GM06990 (cell line): ENCODE data around the gene FLRT3.

Source experiments
- DNase-seq: peaks from one replicate; pipeline ENCODE4 v3.0.0-alpha.2; 2011; ENCODE audit not compliant: insufficient read length; ENCODE audit errors: extremely low read depth
- H3K27me3 ChIP-seq: replicated peaks from 2 replicates; pipeline ENCODE4 v1.6.0; 2011; ENCODE audit warnings: low read length; ENCODE audit not compliant: control insufficient read depth, insufficient read depth
- H3K36me3 ChIP-seq: 2 replicates; pipeline ENCODE4 v1.5.1; 2011; ENCODE audit warnings: low read length; ENCODE audit not compliant: control insufficient read depth, insufficient read depth
- H3K4me3 ChIP-seq: replicated peaks from 2 replicates; pipeline ENCODE4 v1.5.1; 2011; ENCODE audit warnings: low read depth, mild to moderate bottlenecking, control low read depth, low read length
- TF ChIP-seq, protein P1 (sequence below): IDR thresholded peaks from 2 replicates; pipeline ENCODE4 v1.5.1; 2011; ENCODE audit warnings: low read length, control low read depth, mild to moderate bottlenecking, inconsistent platforms; ENCODE audit not compliant: insufficient read depth, poor library complexity, severe bottlenecking

Gene FLRT3

GRCh38 chr20:14288341-14289330 lies 48.8 kb downstream of the FLRT3 start:
- H3K36me3 ChIP-seq = no peaks in the 10 kb centered on the region
- H3K27me3 ChIP-seq = no peaks in the 10 kb centered on the region
- no peak overlapping the region for H3K4me3 ChIP-seq
- TF ChIP-seq, protein P1, sequence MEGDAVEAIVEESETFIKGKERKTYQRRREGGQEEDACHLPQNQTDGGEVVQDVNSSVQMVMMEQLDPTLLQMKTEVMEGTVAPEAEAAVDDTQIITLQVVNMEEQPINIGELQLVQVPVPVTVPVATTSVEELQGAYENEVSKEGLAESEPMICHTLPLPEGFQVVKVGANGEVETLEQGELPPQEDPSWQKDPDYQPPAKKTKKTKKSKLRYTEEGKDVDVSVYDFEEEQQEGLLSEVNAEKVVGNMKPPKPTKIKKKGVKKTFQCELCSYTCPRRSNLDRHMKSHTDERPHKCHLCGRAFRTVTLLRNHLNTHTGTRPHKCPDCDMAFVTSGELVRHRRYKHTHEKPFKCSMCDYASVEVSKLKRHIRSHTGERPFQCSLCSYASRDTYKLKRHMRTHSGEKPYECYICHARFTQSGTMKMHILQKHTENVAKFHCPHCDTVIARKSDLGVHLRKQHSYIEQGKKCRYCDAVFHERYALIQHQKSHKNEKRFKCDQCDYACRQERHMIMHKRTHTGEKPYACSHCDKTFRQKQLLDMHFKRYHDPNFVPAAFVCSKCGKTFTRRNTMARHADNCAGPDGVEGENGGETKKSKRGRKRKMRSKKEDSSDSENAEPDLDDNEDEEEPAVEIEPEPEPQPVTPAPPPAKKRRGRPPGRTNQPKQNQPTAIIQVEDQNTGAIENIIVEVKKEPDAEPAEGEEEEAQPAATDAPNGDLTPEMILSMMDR = no peak
- DNase-seq = no peak

GRCh38 chr20:14284443-14284842 lies 53.0 kb downstream of the FLRT3 start:
- Histone ChIP-seq H3K27me3 (no peaks in the 10 kb centered on the region), H3K36me3 (no peaks in the 10 kb centered on the region), H3K4me3 (no peak overlapping the region)
- DNase-seq = no peak
- TF ChIP-seq, protein P1 = no peak

GRCh38 chr20:14282140-14282539 lies 55.3 kb downstream of the FLRT3 start:
- no peak for DNase-seq
- Histone ChIP-seq H3K4me3 (no peak overlapping the region), H3K36me3 (no peaks in the 10 kb centered on the region), H3K27me3 (no peaks in the 10 kb centered on the region)
- TF ChIP-seq, protein P1 = no peak
